H1 (cell line): ENCODE data around the gene WASL. TPM values are rescaled to one million over a fixed set of nuclear protein-coding genes. Genes with fewer than 3 reads are reported as not detected.
"Not testable (repeated sequence)": the region's sequence is repeated elsewhere in the genome, so short reads cannot be mapped to it uniquely, and the experiment has no call there.

Experiments
- CTCF ChIA-PET: fragments of 300-600 bp; sonication (Branson Sonifier 250); formaldehyde crosslinking; loops from one replicate; lab custom pipeline; 2021; ENCODE audit not compliant: partially characterized antibody; lab: Charles Lee
- POLR2A ChIA-PET: fragments of 300-600 bp; sonication (Branson Sonifier 250); formaldehyde crosslinking; loops from one replicate; lab custom pipeline; 2021; ENCODE audit warnings: inconsistent platforms; ENCODE audit not compliant: partially characterized antibody; lab: Charles Lee
- DNase-seq, 2 experiments: peaks; one replicate each; pipeline versions ENCODE4 v3.0.0 to v3.0.0-alpha.2; 2010 to 2022; ENCODE audit warnings: low spot score in 2 of 2, low read depth in 1 of 2, mixed read lengths in 1 of 2
- FAIRE-seq: peaks from 2 replicates; lab custom pipeline; 2011; peaks lifted over from hg19 to GRCh38; lab: Jason Lieb, UNC
- H2AFZ ChIP-seq: 2 replicates; pipeline ENCODE4 v1.8.1; 2012; ENCODE audit warnings: low read length, inconsistent platforms
- H2AK5ac ChIP-seq: 2 replicates; pipeline ENCODE4 v1.6.1; 2013; ENCODE audit warnings: low read depth, low read length
- H2BK120ac ChIP-seq: replicated peaks from 2 replicates; pipeline ENCODE3; 2013; ENCODE audit warnings: low read depth, low read length, inconsistent platforms
- H2BK12ac ChIP-seq: 2 replicates; pipeline ENCODE4 v1.6.1; 2013; ENCODE audit warnings: low read depth, low read length
- H2BK15ac ChIP-seq: 2 replicates; pipeline ENCODE4 v1.6.1; 2013; ENCODE audit warnings: low read length
- H2BK20ac ChIP-seq: 2 replicates; pipeline ENCODE4 v1.6.1; 2013; ENCODE audit warnings: low read length
- H2BK5ac ChIP-seq: 2 replicates; pipeline ENCODE4 v1.6.1; 2013; ENCODE audit warnings: low read depth, low read length
- H3K14ac ChIP-seq: 2 replicates; pipeline ENCODE4 v1.6.1; 2013; ENCODE audit warnings: inconsistent platforms; ENCODE audit not compliant: insufficient read length
- H3K18ac ChIP-seq: 2 replicates; pipeline ENCODE4 v1.6.1; 2013; ENCODE audit warnings: low read length; ENCODE audit errors: extremely low read depth
- H3K23ac ChIP-seq: 2 replicates; pipeline ENCODE4 v1.6.1; 2013; ENCODE audit warnings: inconsistent platforms; ENCODE audit not compliant: insufficient read length
- H3K23me2 ChIP-seq: 2 replicates; pipeline ENCODE4 v1.6.1; 2013; ENCODE audit warnings: low read depth, low read length
- H3K27ac ChIP-seq: 2 replicates; pipeline ENCODE4 v1.6.1; 2011; ENCODE audit warnings: low read depth, low read length, inconsistent platforms
- H3K27me3 ChIP-seq, 4 experiments: replicated peaks in 1 of 4; 1 replicate in 1 of 4; 2 replicates in 3 of 4; pipeline versions ENCODE4 v1.6.1 to v1.8.1; 2011 to 2013; ENCODE audit warnings: low read length in 3 of 4, mild to moderate bottlenecking in 3 of 4, inconsistent platforms in 2 of 4, mixed read lengths in 2 of 4, moderate library complexity in 1 of 4; ENCODE audit not compliant: control insufficient read depth in 3 of 4, insufficient read depth in 3 of 4; ENCODE audit errors: extremely low read depth in 1 of 4
- H3K36me3 ChIP-seq, 4 experiments: 2 replicates each; pipeline versions ENCODE4 v1.6.1 to v1.8.1; 2011 to 2013; ENCODE audit warnings: mild to moderate bottlenecking in 4 of 4, low read length in 3 of 4, moderate library complexity in 2 of 4, control low read depth in 1 of 4, inconsistent platforms in 1 of 4; ENCODE audit not compliant: insufficient read depth in 4 of 4, control insufficient read depth in 2 of 4
- H3K4ac ChIP-seq: replicated peaks from 2 replicates; pipeline ENCODE3; 2013; ENCODE audit warnings: low read length, low read depth, mixed read lengths, inconsistent platforms; ENCODE audit not compliant: insufficient read length
- H3K4me1 ChIP-seq, 4 experiments: replicated peaks in 1 of 4; 1 replicate in 1 of 4; 2 replicates in 3 of 4; pipeline versions ENCODE4 v1.6.1 to v1.8.1; 2011 to 2013; ENCODE audit warnings: low read length in 3 of 4, inconsistent platforms in 2 of 4, mixed read lengths in 1 of 4; ENCODE audit not compliant: insufficient read depth in 4 of 4, control insufficient read depth in 3 of 4
- H3K4me2 ChIP-seq, 2 experiments: 2 replicates each; pipeline versions ENCODE4 v1.6.1 to v1.8.1; 2011 to 2013; ENCODE audit warnings: low read depth in 2 of 2, low read length in 2 of 2, control low read depth in 1 of 2, inconsistent platforms in 1 of 2, mild to moderate bottlenecking in 1 of 2; ENCODE audit not compliant: insufficient read depth in 1 of 2
- H3K4me3 ChIP-seq, 4 experiments: fragments of 200-600, 300-600 bp in 1 of 4; sonication (generic), shearing (Covaris generic), sonication (Bioruptor Twin) in 1 of 4; 2 replicates each; pipeline versions ENCODE4 v1.5.1 to v1.8.1; 2011 to 2016; ENCODE audit warnings: low read length in 4 of 4, low read depth in 3 of 4, control low read depth in 2 of 4, inconsistent platforms in 2 of 4, mild to moderate bottlenecking in 2 of 4, mixed read lengths in 1 of 4, moderate library complexity in 1 of 4; ENCODE audit not compliant: insufficient read depth in 2 of 4; ENCODE audit errors: extremely low read depth in 1 of 4
- H3K56ac ChIP-seq: replicated peaks from 2 replicates; pipeline ENCODE3; 2013; ENCODE audit warnings: low read depth, mild to moderate bottlenecking, mixed read lengths, low read length, inconsistent platforms; ENCODE audit not compliant: insufficient read length
- H3K79me1 ChIP-seq: 2 replicates; pipeline ENCODE4 v1.6.1; 2013; ENCODE audit warnings: low read depth, low read length, control low read depth
- H3K79me2 ChIP-seq, 2 experiments: 2 replicates each; pipeline versions ENCODE4 v1.6.1 to v1.8.1; 2012 to 2013; ENCODE audit warnings: low read length in 2 of 2, mild to moderate bottlenecking in 2 of 2, inconsistent platforms in 1 of 2; ENCODE audit not compliant: insufficient read depth in 2 of 2, control insufficient read depth in 1 of 2
- H3K9ac ChIP-seq, 4 experiments: replicated peaks in 1 of 4; 1 replicate in 1 of 4; 2 replicates in 3 of 4; pipeline versions ENCODE4 v1.6.1 to v1.8.1; 2011 to 2013; ENCODE audit warnings: low read depth in 3 of 4, low read length in 3 of 4, control low read depth in 2 of 4, mild to moderate bottlenecking in 2 of 4, moderate library complexity in 2 of 4, inconsistent platforms in 1 of 4; ENCODE audit errors: extremely low read depth in 1 of 4
- H3K9me3 ChIP-seq, 2 experiments: 2 replicates each; pipeline versions ENCODE4 v1.6.1 to v1.8.1; 2012 to 2013; ENCODE audit warnings: mild to moderate bottlenecking in 2 of 2, moderate library complexity in 2 of 2, control low read depth in 1 of 2, inconsistent platforms in 1 of 2, low read depth in 1 of 2, low read length in 1 of 2, mixed read lengths in 1 of 2; ENCODE audit not compliant: insufficient read depth in 2 of 2
- H4K20me1 ChIP-seq, 2 experiments: replicated peaks in 1 of 2; 2 replicates each; pipeline versions ENCODE3 to v1.8.1; 2011 to 2013; ENCODE audit warnings: inconsistent platforms in 2 of 2, low read length in 2 of 2, mild to moderate bottlenecking in 1 of 2; ENCODE audit not compliant: insufficient read depth in 2 of 2, control insufficient read depth in 1 of 2
- H4K5ac ChIP-seq: 2 replicates; pipeline ENCODE4 v1.6.1; 2013; ENCODE audit warnings: low read length, low read depth, mixed read lengths, inconsistent platforms; ENCODE audit not compliant: insufficient read length
- H4K8ac ChIP-seq: 2 replicates; pipeline ENCODE4 v1.8.0; 2013; ENCODE audit warnings: mild to moderate bottlenecking, moderate library complexity, low read length, inconsistent platforms; ENCODE audit not compliant: insufficient read depth; ENCODE audit errors: extremely low read depth
- H4K91ac ChIP-seq: replicated peaks from 2 replicates; pipeline ENCODE3; 2013; ENCODE audit warnings: low read length, mixed read lengths, inconsistent platforms; ENCODE audit not compliant: insufficient read length
- WGBS, 2 experiments: shearing (Covaris generic) in 1 of 2; methylation state at CpG; one replicate each; pipeline versions ENCODE4 v1.1.6 to v1.1.7; 2013 to 2015; ENCODE audit warnings: low lambda C conversion rate in 2 of 2, mixed read lengths in 2 of 2, inconsistent platforms in 1 of 2, low coverage in 1 of 2, missing lambda C conversion rate in 1 of 2; ENCODE audit not compliant: insufficient replicate concordance in 2 of 2, insufficient coverage in 1 of 2, insufficient read length in 1 of 2; ENCODE audit errors: extremely low coverage in 1 of 2, missing lambda C conversion rate in 1 of 2; 5-methylcytosine and 5-hydroxymethylcytosine counted together
- polyA plus RNA-seq, 7 experiments: library from polyadenylated mRNA; depleted of rRNA in 3 of 7; stranded (reverse) in 5 of 7; unstranded in 2 of 7; fragments of >200 nt in 5 of 7; fragments of 200-250 nt in 2 of 7; gene quantifications; 1 replicate in 5 of 7; 2 replicates in 1 of 7; 4 replicates in 1 of 7; pipeline versions ENCODE4 v1.2.1 to v1.2.3, GENCODE V29; 2011 to 2013; ENCODE audit warnings: missing spikeins in 2 of 7, mixed read lengths in 2 of 7
- total RNA-seq: library from RNA; stranded (reverse); fragmentation: NEBNext Ultra II Directional; extraction: Animal tissue kit (Norgen Biotek cat#: 25700); gene quantifications from 2 replicates; pipeline ENCODE4 v1.2.1, GENCODE V29; 2021

The WASL gene
- total and polyA plus RNA-seq, 2 of the 8 experiments (the other 6 are each of a cell fraction or from before 2014, with no cell fraction given), result 7.7 to 38.9 TPM

- CTCF ChIA-PET, result interaction anchor here (1.0 kb wide), 1 partner anchor 156 kb away, joined by 3 read pairs; no protein-coding TSS in a partner anchor
- WGBS, 2 experiments, result 17% methylated on average over 2 of the region's 2 CpGs; no CpG with 5 or more reads in 1 of the 2 experiments
- FAIRE-seq, result not testable (repeated sequence)
Observed at GRCh38 chr7:123780472-123780871, 31.7 kb upstream of the WASL start.

More at GRCh38 chr7:123780472-123780871, 31.7 kb upstream of the WASL start:
- not testable (repeated sequence) for H3K27me3 ChIP-seq, H3K14ac ChIP-seq, H3K23ac ChIP-seq, H4K20me1 ChIP-seq, H3K4me3 ChIP-seq, H3K79me2 ChIP-seq, H2AK5ac ChIP-seq, H2BK20ac ChIP-seq, H3K27ac ChIP-seq, H4K5ac ChIP-seq, H3K23me2 ChIP-seq, H3K79me1 ChIP-seq, H3K56ac ChIP-seq, H2AFZ ChIP-seq, DNase-seq, H4K91ac ChIP-seq, H2BK120ac ChIP-seq, H3K9ac ChIP-seq, H3K18ac ChIP-seq, H3K4ac ChIP-seq, H3K9me3 ChIP-seq, H3K36me3 ChIP-seq, H2BK15ac ChIP-seq, H4K8ac ChIP-seq, H2BK5ac ChIP-seq, H2BK12ac ChIP-seq
- H3K4me1 ChIP-seq, result peaks cover 0 to 11% (median 0%) of the 10 kb centered on the region in 4 experiments; a peak in 1 of 7 replicates
- POLR2A ChIA-PET, result interaction anchor here (0.7 kb wide), 1 partner anchor 31 kb away, joined by 3 read pairs; the partner anchor contains the start of gene WASL
- H3K4me2 ChIP-seq, result 0 out of 4 replicates have a peak overlapping the region, but pooled peaks of 1 of the 2 experiments have one; percentile 11
